Measurements from ENCODE around the gene ZNF608. TPM values are rescaled to one million over a fixed set of nuclear protein-coding genes. Genes with fewer than 3 reads are reported as not detected.

Gene ZNF608
- total and polyA plus RNA-seq, 3 donors from 2014 or later = 28.7 to 42.4 (median 42.1) TPM

DNA sequence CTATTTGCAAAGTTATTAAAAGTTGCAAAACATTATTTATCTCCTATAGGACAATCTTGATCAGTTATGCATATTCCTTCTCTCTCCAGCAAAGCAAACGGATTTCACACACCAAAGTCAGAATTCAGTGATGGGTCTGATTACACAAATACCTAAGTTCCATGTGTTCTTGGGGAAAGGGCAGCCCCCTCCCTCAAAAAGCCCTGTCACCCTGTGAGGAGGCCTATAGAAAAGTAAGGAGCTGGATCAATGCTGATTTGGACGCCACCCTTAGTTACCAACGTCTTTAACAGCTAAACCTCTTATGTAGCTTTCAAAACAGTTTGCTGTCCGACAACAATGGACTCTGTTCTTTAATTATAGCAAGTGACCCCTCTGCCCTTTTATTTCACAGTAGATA lies 6.4 kb downstream of the ZNF608 start:
- 83 to 90% methylated on average over 4 of the region's 4 CpGs for WGBS, 2 donors
- intact Hi-C loops (cut with DNase I; ENCODE audit: low total_unique reads) = no loop called here
- DNase-seq = no peak
- Histone ChIP-seq H3K36me3 (ENCODE audit: low read depth, missing control alignments) (no peaks in the 10 kb centered on the region), H3K27me3 (no peaks in the 10 kb centered on the region), H3K4me3 (no peak overlapping the region), H3K27ac (no peak overlapping the region), H3K4me1 (peaks cover 16% of the 10 kb centered on the region), H3K9me3 (no peaks in the 10 kb centered on the region)
- TF ChIP-seq POLR2A (IDR thresholded peaks at IDR 0.05) = no peak
- TF ChIP-seq, protein P1, sequence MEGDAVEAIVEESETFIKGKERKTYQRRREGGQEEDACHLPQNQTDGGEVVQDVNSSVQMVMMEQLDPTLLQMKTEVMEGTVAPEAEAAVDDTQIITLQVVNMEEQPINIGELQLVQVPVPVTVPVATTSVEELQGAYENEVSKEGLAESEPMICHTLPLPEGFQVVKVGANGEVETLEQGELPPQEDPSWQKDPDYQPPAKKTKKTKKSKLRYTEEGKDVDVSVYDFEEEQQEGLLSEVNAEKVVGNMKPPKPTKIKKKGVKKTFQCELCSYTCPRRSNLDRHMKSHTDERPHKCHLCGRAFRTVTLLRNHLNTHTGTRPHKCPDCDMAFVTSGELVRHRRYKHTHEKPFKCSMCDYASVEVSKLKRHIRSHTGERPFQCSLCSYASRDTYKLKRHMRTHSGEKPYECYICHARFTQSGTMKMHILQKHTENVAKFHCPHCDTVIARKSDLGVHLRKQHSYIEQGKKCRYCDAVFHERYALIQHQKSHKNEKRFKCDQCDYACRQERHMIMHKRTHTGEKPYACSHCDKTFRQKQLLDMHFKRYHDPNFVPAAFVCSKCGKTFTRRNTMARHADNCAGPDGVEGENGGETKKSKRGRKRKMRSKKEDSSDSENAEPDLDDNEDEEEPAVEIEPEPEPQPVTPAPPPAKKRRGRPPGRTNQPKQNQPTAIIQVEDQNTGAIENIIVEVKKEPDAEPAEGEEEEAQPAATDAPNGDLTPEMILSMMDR (IDR thresholded peaks at IDR 0.05) = no peak

DNA sequence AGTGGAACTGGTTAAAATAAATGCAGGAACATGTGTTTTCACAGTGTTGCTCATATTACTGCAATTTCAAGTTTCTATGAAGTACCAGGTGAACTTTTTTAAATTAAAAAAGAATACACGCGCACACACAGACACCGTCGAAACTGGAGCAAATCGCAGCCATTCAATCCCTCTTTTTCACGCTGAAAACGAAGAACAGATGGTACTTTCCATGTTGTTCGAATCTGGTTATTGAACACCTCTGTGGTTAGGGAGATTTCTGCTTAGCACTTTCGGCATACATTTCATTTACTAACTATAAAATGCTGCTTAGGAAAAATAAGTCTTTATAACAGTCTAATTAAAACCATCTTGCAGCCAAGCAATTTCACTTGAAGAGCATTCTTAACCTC lies 6.8 kb downstream of the ZNF608 start:
- no peak for DNase-seq
- WGBS, 2 donors = 90 to 92% methylated on average over 9 of the region's 9 CpGs
- no peak overlapping the region for H3K27ac ChIP-seq
- TF ChIP-seq, protein P1 (IDR thresholded peaks at IDR 0.05) = no peak
- TF ChIP-seq POLR2A (IDR thresholded peaks at IDR 0.05) = no peak
- H3K4me3 ChIP-seq = no peak overlapping the region
- H3K27me3 ChIP-seq = no peaks in the 10 kb centered on the region
- H3K4me1 ChIP-seq = peaks cover 12% of the 10 kb centered on the region
- H3K36me3 ChIP-seq (ENCODE audit: low read depth, missing control alignments) = no peaks in the 10 kb centered on the region
- no peaks in the 10 kb centered on the region for H3K9me3 ChIP-seq
- intact Hi-C loops (cut with DNase I; ENCODE audit: low total_unique reads) = no loop called here

GRCh38 chr5:124738681-124739633 lies 7.5 kb downstream of the ZNF608 start:
- H3K9me3 ChIP-seq = no peaks in the 10 kb centered on the region
- peaks cover 6% of the 10 kb centered on the region for H3K4me1 ChIP-seq
- intact Hi-C loops (cut with DNase I; ENCODE audit: low total_unique reads) = no loop called here
- 71 to 72% methylated on average over 9 of the region's 9 CpGs for WGBS, 2 donors
- TF ChIP-seq POLR2A (IDR thresholded peaks at IDR 0.05) = no peak
- no peak for DNase-seq
- H3K4me3 ChIP-seq = no peak overlapping the region
- no peaks in the 10 kb centered on the region for H3K27me3 ChIP-seq
- H3K36me3 ChIP-seq (ENCODE audit: low read depth, missing control alignments) = no peaks in the 10 kb centered on the region
- no peak overlapping the region for H3K27ac ChIP-seq

GRCh38 chr5:124737651-124738050 lies 8.8 kb downstream of the ZNF608 start:
- no peak overlapping the region for H3K27ac ChIP-seq
- peaks cover 6% of the 10 kb centered on the region for H3K4me1 ChIP-seq
- no peak overlapping the region for H3K4me3 ChIP-seq
- H3K9me3 ChIP-seq = no peaks in the 10 kb centered on the region
- H3K36me3 ChIP-seq (ENCODE audit: low read depth, missing control alignments) = no peaks in the 10 kb centered on the region
- intact Hi-C loops (cut with DNase I; ENCODE audit: low total_unique reads) = no loop called here
- H3K27me3 ChIP-seq = no peaks in the 10 kb centered on the region
- no peak for DNase-seq
- TF ChIP-seq, protein P1 (IDR thresholded peaks at IDR 0.05) = no peak
- no peak for TF ChIP-seq POLR2A (IDR thresholded peaks at IDR 0.05)
- WGBS, 2 donors = 86 to 91% methylated on average over 1 of the region's 1 CpG

DNA sequence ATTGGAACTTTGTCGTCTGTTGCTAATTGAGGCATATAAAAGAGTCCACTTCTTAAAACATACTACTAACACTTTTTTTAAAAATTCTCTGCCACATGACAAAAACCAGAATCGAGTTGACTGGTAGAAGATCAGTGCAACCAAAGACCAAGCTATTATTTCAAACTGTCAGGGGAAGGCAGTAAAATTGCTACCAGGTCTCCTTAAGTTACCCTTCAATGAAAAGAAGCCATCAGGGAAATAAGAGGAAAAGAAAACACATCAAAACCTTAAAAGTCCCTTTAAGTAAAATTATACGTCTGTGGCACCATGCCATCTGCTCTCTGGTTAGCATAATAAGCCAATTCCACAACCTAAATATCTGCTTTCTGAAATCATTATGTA lies 9.6 kb downstream of the ZNF608 start:
- Histone ChIP-seq H3K4me1 (no peaks in the 10 kb centered on the region), H3K9me3 (no peaks in the 10 kb centered on the region), H3K36me3 (ENCODE audit: low read depth, missing control alignments) (no peaks in the 10 kb centered on the region), H3K27me3 (no peaks in the 10 kb centered on the region), H3K27ac (no peak overlapping the region), H3K4me3 (no peak overlapping the region)
- WGBS, 2 donors = 72 to 75% methylated on average over 3 of the region's 3 CpGs
- TF ChIP-seq, protein P1 (IDR thresholded peaks at IDR 0.05) = no peak
- TF ChIP-seq POLR2A (IDR thresholded peaks at IDR 0.05) = no peak
- no peak for DNase-seq
- intact Hi-C loops (cut with DNase I; ENCODE audit: low total_unique reads) = no loop called here

All from testis (tissue), 3 donors.